Hepatocyte (in vitro differentiated cells): ENCODE measurements around the gene RPL11. TPM values are rescaled to one million over a fixed set of nuclear protein-coding genes. Genes with fewer than 3 reads are reported as not detected.

Experiments
- DNase-seq: peaks from one replicate; pipeline ENCODE4 v3.0.0-alpha.2; 2016; ENCODE audit warnings: low spot score
- H2AFZ ChIP-seq: fragments of 200-600 bp; sonication (generic); 2 replicates; pipeline ENCODE4 v1.6.0; 2016; ENCODE audit warnings: antibody characterized with exemption, mild to moderate bottlenecking
- H3K27ac ChIP-seq: fragments of 200-600 bp; sonication (generic); 2 replicates; pipeline ENCODE4 v1.5.1; 2016; ENCODE audit warnings: mild to moderate bottlenecking
- H3K27me3 ChIP-seq: fragments of 200-600 bp; sonication (generic); 2 replicates; pipeline ENCODE4 v1.6.1; 2016
- H3K36me3 ChIP-seq: fragments of 200-600 bp; sonication (generic); replicated peaks from 2 replicates; pipeline ENCODE4 v1.5.1; 2016; ENCODE audit warnings: low read depth; ENCODE audit not compliant: insufficient read depth
- H3K4me1 ChIP-seq: fragments of 200-600 bp; sonication (generic); 2 replicates; pipeline ENCODE4 v1.5.1; 2016; ENCODE audit warnings: mild to moderate bottlenecking, moderate library complexity; ENCODE audit not compliant: insufficient read depth
- H3K4me2 ChIP-seq: fragments of 200-600 bp; sonication (generic); 2 replicates; pipeline ENCODE4 v1.6.0; 2016
- H3K4me3 ChIP-seq: fragments of 200-600 bp; sonication (generic); 2 replicates; pipeline ENCODE4 v1.5.1; 2016; ENCODE audit warnings: mild to moderate bottlenecking
- H3K79me2 ChIP-seq: fragments of 200-600 bp; sonication (generic); 2 replicates; pipeline ENCODE4 v1.6.0; 2017; ENCODE audit warnings: mild to moderate bottlenecking
- H3K9me2 ChIP-seq: fragments of 200-600 bp; sonication (generic); replicated peaks from 2 replicates; pipeline ENCODE4 v1.6.0; 2017; ENCODE audit warnings: mild to moderate bottlenecking; ENCODE audit not compliant: insufficient read depth
- H3K9me3 ChIP-seq: fragments of 200-600 bp; sonication (generic); 2 replicates; pipeline ENCODE4 v1.5.1; 2016; ENCODE audit warnings: low read depth, mild to moderate bottlenecking
- H4K20me1 ChIP-seq: fragments of 200-600 bp; sonication (generic); 2 replicates; pipeline ENCODE4 v1.6.0; 2016; ENCODE audit warnings: mild to moderate bottlenecking; ENCODE audit not compliant: insufficient read depth, poor library complexity, severe bottlenecking
- CTCF ChIP-seq: fragments of 200-600 bp; sonication (generic); IDR thresholded peaks from 2 replicates; pipeline ENCODE4 v1.5.1; 2016; ENCODE audit warnings: antibody characterized with exemption, mild to moderate bottlenecking; ENCODE audit not compliant: poor library complexity
- EZH2 ChIP-seq: fragments of 200-600 bp; sonication (generic); IDR thresholded peaks from 2 replicates; pipeline ENCODE4 v1.6.1; 2016; ENCODE audit warnings: antibody characterized with exemption, mild to moderate bottlenecking, borderline replicate concordance
- EZH2phosphoT487 ChIP-seq: fragments of 200-600 bp; sonication (generic); IDR thresholded peaks from one replicate; pipeline ENCODE4 v1.6.1; 2018; ENCODE audit warnings: antibody characterized with exemption, mild to moderate bottlenecking, low read depth, moderate library complexity; ENCODE audit not compliant: unreplicated experiment, severe bottlenecking
- WGBS: methylation state at CpG from one replicate; pipeline ENCODE4 v1.1.6; 2016; ENCODE audit warnings: low lambda C conversion rate; ENCODE audit errors: missing lambda C conversion rate; 5-methylcytosine and 5-hydroxymethylcytosine counted together
- polyA plus RNA-seq: library from polyadenylated mRNA; unstranded; fragments of >200 nt; fragmentation: Nextera tagmentation; extraction: Ambion mirVana; gene quantifications from 2 replicates; pipeline ENCODE4 v1.2.1, GENCODE V29; 2016
- total RNA-seq: library from RNA; depleted of rRNA; stranded (reverse); fragments of >200 nt; gene quantifications from 2 replicates; pipeline ENCODE4 v1.2.3, GENCODE V29; 2014

Gene RPL11
- total and polyA plus RNA-seq, 2 experiments from 2014 or later, result 526 to 862 TPM

DNA sequence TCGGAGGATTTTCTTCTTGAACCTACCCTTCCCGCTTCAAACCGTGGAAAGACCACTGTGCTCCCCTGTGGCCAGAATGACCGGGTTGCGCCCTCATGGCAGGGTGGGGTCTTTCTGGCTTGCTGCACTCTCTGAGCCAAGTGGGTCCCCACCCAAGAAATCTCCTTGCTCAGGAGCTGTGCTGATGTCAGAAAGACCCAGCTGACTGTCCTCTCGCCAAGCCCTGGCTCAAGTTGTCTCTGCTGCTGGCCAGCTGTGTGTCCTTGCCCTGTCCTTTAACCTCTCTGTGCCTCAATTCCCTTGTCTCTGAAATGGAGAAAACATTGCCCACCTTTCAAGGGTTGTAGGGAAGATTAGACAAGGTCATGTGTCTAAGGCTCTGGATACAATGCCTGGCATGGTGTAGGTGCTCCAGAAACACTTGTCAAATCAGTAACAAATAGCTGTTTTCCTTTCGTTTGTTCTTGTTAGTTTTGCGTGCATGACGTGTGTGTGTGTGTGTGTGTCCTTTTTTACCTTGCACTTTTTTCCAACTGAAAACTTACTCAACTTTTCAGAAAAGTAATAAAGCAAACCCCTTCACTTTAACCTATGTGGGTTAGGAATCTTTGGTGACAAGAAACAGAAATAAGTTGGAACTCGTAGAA is 41.1 kb upstream of the RPL11 start:
- Histone ChIP-seq H3K9me3 (no peaks in the 10 kb centered on the region), H4K20me1 (no peaks in the 10 kb centered on the region), H3K27me3 (no peaks in the 10 kb centered on the region), H3K4me1 (no peaks in the 10 kb centered on the region), H3K4me3 (no peak overlapping the region), H3K4me2 (no peak overlapping the region), H3K36me3 (no peaks in the 10 kb centered on the region), H2AFZ (no peak overlapping the region), H3K27ac (no peak overlapping the region), H3K9me2 (no peaks in the 10 kb centered on the region), H3K79me2 (no peaks in the 10 kb centered on the region)
- WGBS, result 78% methylated on average over 10 of the region's 10 CpGs
- TF ChIP-seq CTCF (no peak), EZH2 (no peak), EZH2phosphoT487 (no peak)
- DNase-seq, result no peak

- H3K9me3 ChIP-seq, result no peaks in the 10 kb centered on the region
- no peaks in the 10 kb centered on the region for H3K9me2 ChIP-seq
- no peak for DNase-seq
- no peaks in the 10 kb centered on the region for H3K36me3 ChIP-seq
- H3K79me2 ChIP-seq, result no peaks in the 10 kb centered on the region
- WGBS, result 68% methylated on average over 7 of the region's 7 CpGs
- H3K27me3 ChIP-seq, result no peaks in the 10 kb centered on the region
- H3K4me3 ChIP-seq, result no peak overlapping the region
- no peaks in the 10 kb centered on the region for H4K20me1 ChIP-seq
- no peak for TF ChIP-seq EZH2phosphoT487
- TF ChIP-seq EZH2, result no peak
- TF ChIP-seq CTCF, result no peak
- H3K4me2 ChIP-seq, result no peak overlapping the region
- no peak overlapping the region for H3K27ac ChIP-seq
- no peak overlapping the region for H2AFZ ChIP-seq
- no peaks in the 10 kb centered on the region for H3K4me1 ChIP-seq
Measured at GRCh38 chr1:23651069-23651808, 40.4 kb upstream of the RPL11 start.

DNA sequence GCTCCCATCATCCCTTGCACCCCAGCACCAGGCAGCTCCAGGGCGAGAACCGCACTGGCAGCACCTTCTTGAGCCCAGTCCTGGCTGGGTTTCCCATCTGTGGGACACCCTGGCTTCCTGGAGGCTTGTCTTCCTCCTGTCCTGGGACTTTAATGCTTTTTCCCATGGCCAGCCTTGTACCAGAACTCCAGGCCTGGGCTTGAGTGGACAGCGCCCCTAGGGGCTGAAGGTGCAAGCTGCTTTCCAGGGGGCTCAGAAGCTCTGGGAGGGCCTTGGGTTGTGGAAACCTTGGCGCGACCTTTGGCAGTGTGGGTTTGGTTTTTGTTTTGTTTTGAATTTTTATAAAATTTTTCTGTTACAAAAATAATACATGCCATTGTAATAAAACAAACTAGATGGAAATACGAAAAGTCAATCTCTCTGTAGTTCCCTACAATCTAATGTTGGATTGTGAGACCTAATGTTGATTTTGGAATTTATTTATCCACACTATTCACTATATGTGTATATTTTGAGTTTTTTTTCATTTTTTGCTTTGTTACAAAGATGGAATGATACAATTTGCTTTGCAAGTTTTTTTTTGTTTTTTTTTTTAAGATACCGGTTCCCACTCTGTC is 33.8 kb upstream of the RPL11 start:
- H3K4me2 ChIP-seq, result no peak overlapping the region
- DNase-seq, result peak; percentile 65
- H4K20me1 ChIP-seq, result no peaks in the 10 kb centered on the region
- no peaks in the 10 kb centered on the region for H3K9me2 ChIP-seq
- H3K79me2 ChIP-seq, result no peaks in the 10 kb centered on the region
- no peaks in the 10 kb centered on the region for H3K9me3 ChIP-seq
- no peaks in the 10 kb centered on the region for H3K27me3 ChIP-seq
- TF ChIP-seq CTCF, result peak; percentile 62
- TF ChIP-seq EZH2phosphoT487, result no peak
- no peak for TF ChIP-seq EZH2
- 41% methylated on average over 7 of the region's 7 CpGs for WGBS
- H2AFZ ChIP-seq, result no peak overlapping the region
- no peak overlapping the region for H3K4me3 ChIP-seq
- no peaks in the 10 kb centered on the region for H3K36me3 ChIP-seq
- no peak overlapping the region for H3K27ac ChIP-seq
- no peaks in the 10 kb centered on the region for H3K4me1 ChIP-seq
